Esophagus muscularis mucosa (tissue), 3 donors: Measurements from ENCODE around the gene IRF4.

Experiments
- POLR2AphosphoS5 ChIP-seq, 2 donors: sonication (generic); formaldehyde crosslinking; IDR thresholded peaks; one replicate each; pipeline ENCODE4 v1.6.1; 2017; ENCODE audit warnings: antibody characterized with exemption in 2 of 2
- TF ChIP-seq, protein P1 (sequence below), 3 experiments: fragments of 200-600 bp in 2 of 3; fragments of 450-650 bp in 1 of 3; sonication (generic) in 2 of 3; IDR thresholded peaks; one replicate each; pipeline ENCODE4 v1.5.1; 2017 to 2019; ENCODE audit warnings: antibody characterized with exemption in 3 of 3, mild to moderate bottlenecking in 2 of 3, moderate library complexity in 1 of 3

- TF ChIP-seq, protein P1, sequence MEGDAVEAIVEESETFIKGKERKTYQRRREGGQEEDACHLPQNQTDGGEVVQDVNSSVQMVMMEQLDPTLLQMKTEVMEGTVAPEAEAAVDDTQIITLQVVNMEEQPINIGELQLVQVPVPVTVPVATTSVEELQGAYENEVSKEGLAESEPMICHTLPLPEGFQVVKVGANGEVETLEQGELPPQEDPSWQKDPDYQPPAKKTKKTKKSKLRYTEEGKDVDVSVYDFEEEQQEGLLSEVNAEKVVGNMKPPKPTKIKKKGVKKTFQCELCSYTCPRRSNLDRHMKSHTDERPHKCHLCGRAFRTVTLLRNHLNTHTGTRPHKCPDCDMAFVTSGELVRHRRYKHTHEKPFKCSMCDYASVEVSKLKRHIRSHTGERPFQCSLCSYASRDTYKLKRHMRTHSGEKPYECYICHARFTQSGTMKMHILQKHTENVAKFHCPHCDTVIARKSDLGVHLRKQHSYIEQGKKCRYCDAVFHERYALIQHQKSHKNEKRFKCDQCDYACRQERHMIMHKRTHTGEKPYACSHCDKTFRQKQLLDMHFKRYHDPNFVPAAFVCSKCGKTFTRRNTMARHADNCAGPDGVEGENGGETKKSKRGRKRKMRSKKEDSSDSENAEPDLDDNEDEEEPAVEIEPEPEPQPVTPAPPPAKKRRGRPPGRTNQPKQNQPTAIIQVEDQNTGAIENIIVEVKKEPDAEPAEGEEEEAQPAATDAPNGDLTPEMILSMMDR (IDR thresholded peaks at IDR 0.05): no peak
- no peak for TF ChIP-seq POLR2AphosphoS5 (IDR thresholded peaks at IDR 0.05)
Measured at GRCh38 chr6:389143-389542, 2.4 kb upstream of the IRF4 start.
